Mammary epithelial cell (primary cell): Measurements from ENCODE around the gene SERPINI1.

ENCODE experiments used
- EZH2 ChIP-seq: IDR thresholded peaks from 2 replicates; pipeline ENCODE4 v1.6.1; 2012; ENCODE audit warnings: low read length, inconsistent platforms, borderline replicate concordance
- TF ChIP-seq, protein P1 (sequence below), 2 donors: IDR thresholded peaks in 1 of 2; conservative IDR thresholded peaks in 1 of 2; 2 replicates each; pipeline ENCODE4 v1.5.1; 2011 to 2012; ENCODE audit warnings: inconsistent platforms in 2 of 2, low read length in 2 of 2, mild to moderate bottlenecking in 2 of 2, control low read depth in 1 of 2, low read depth in 1 of 2; ENCODE audit not compliant: insufficient read depth in 1 of 2; ENCODE audit errors: extremely low read depth in 1 of 2

DNA sequence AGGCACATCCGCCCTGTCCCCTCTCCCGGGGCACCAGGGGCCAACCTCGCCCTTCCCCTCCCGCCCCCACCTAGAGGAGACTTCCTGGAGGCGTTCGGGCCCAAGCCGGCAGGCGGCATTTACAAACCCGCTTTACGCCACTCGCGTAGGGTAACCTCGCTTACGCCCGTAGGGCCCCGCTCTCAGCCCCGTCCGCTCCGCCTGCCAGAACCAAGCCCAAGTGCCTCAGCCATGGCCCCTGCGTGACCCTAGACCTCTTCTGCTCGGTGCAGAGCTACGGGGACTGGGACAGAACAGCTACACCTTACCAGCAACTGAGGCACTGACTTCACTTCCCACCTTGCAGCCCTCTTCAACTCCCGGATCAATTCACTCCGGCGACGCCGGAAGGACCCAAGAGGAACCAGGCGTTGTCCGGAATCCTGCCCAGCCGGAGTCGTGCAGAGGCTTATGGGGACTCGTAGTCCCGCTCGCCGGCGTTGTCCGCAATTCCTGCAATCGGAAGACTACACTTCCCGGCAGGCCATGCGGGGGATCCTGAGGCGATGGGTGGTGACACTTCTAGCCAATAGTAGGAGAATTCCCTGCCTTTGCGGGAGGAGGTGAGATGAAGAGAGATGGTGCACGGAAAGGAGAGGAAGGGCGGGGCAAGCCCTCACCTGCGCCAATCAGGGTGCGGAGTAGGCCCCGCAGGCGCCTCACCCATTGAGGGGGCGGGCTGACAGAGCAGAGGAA lies 856 bp upstream of the SERPINI1 start, which contains the start of gene PDCD10:
- TF ChIP-seq, protein P1, sequence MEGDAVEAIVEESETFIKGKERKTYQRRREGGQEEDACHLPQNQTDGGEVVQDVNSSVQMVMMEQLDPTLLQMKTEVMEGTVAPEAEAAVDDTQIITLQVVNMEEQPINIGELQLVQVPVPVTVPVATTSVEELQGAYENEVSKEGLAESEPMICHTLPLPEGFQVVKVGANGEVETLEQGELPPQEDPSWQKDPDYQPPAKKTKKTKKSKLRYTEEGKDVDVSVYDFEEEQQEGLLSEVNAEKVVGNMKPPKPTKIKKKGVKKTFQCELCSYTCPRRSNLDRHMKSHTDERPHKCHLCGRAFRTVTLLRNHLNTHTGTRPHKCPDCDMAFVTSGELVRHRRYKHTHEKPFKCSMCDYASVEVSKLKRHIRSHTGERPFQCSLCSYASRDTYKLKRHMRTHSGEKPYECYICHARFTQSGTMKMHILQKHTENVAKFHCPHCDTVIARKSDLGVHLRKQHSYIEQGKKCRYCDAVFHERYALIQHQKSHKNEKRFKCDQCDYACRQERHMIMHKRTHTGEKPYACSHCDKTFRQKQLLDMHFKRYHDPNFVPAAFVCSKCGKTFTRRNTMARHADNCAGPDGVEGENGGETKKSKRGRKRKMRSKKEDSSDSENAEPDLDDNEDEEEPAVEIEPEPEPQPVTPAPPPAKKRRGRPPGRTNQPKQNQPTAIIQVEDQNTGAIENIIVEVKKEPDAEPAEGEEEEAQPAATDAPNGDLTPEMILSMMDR (conservative IDR thresholded peaks at IDR 0.05 in 1 of 2, IDR thresholded peaks at IDR 0.05 in 1 of 2; ENCODE audit: extremely low read depth in 1 of 2, insufficient read depth in 1 of 2, low read depth in 1 of 2, low read length in 2 of 2), result no peak
- no peak for TF ChIP-seq EZH2
